HepG2 (cell line): ENCODE measurements around the gene DIAPH1. TPM values are rescaled to one million over a fixed set of nuclear protein-coding genes. Genes with fewer than 3 reads are reported as not detected.

Experiments used
- CCAR2 ChIP-seq: fragments of 200-400 bp; formaldehyde crosslinking; optimal IDR thresholded peaks from 2 replicates; pipeline ENCODE3; 2018; ENCODE audit warnings: low read depth, mild to moderate bottlenecking, low read length, moderate library complexity
- HIVEP1 ChIP-seq: sonication (generic); formaldehyde crosslinking; IDR thresholded peaks from 2 replicates; pipeline ENCODE4 v1.4.0; 2020; ENCODE audit warnings: mild to moderate bottlenecking, missing genetic modification reagents
- MAFG ChIP-seq: sonication (generic); formaldehyde crosslinking; IDR thresholded peaks from 2 replicates; pipeline ENCODE4 v1.5.1; 2020; ENCODE audit warnings: mild to moderate bottlenecking, missing genetic modification reagents
- SNAPC2 ChIP-seq: sonication (generic); formaldehyde crosslinking; IDR thresholded peaks from 2 replicates; pipeline ENCODE4 v1.8.1; 2022; ENCODE audit warnings: mild to moderate bottlenecking, missing genetic modification reagents
- SRY ChIP-seq: sonication (generic); formaldehyde crosslinking; IDR thresholded peaks from 2 replicates; pipeline ENCODE4 v1.8.0; 2022; ENCODE audit warnings: mild to moderate bottlenecking, missing genetic modification reagents
- TAF15 ChIP-seq: fragments of 200-400 bp; formaldehyde crosslinking; IDR thresholded peaks from one replicate; pipeline ENCODE4 v1.6.1; 2018; ENCODE audit warnings: mild to moderate bottlenecking, low read depth, low read length; ENCODE audit not compliant: poor library complexity, severe bottlenecking
- TMF1 ChIP-seq: sonication (generic); formaldehyde crosslinking; IDR thresholded peaks from 2 replicates; pipeline ENCODE4 v1.8.1; 2022; ENCODE audit warnings: low read depth, missing genetic modification reagents
- ZNF207 ChIP-seq: fragments of 450-650 bp; IDR thresholded peaks from 2 replicates; pipeline ENCODE4 v1.6.1; 2016; ENCODE audit warnings: antibody characterized with exemption, borderline replicate concordance
- ZNF224 ChIP-seq: sonication (generic); formaldehyde crosslinking; IDR thresholded peaks from 2 replicates; pipeline ENCODE4 v1.5.0; 2020; ENCODE audit warnings: mild to moderate bottlenecking, missing genetic modification reagents
- ZNF484 ChIP-seq: sonication (generic); formaldehyde crosslinking; IDR thresholded peaks from 2 replicates; pipeline ENCODE4 v1.5.1; 2020; ENCODE audit warnings: mild to moderate bottlenecking, low read depth, missing genetic modification reagents, borderline replicate concordance
- ZNF644 ChIP-seq: IDR thresholded peaks from 2 replicates; pipeline ENCODE4 v1.6.1; 2016; ENCODE audit warnings: low read depth
- polyA plus RNA-seq, 8 experiments: library from polyadenylated mRNA; depleted of rRNA in 3 of 8; stranded (reverse) in 7 of 8; unstranded in 1 of 8; fragments of >200 nt; fragmentation: Illumina TruSeq in 4 of 8; extraction: Trizol in 4 of 8; gene quantifications; 2 replicates each; pipeline versions ENCODE4 v1.2.1 to v1.2.3, GENCODE V29; 2011 to 2016; ENCODE audit warnings: low read depth in 4 of 8, missing spikeins in 1 of 8, mixed read lengths in 1 of 8; ENCODE audit not compliant: insufficient read depth in 1 of 8
- total RNA-seq, 5 experiments: library from RNA; depleted of rRNA; stranded (reverse); fragments of >200 nt; fragmentation: Illumina TruSeq; extraction: Trizol; gene quantifications; 2 replicates each; pipeline ENCODE4 v1.2.3, GENCODE V29; 2016; ENCODE audit warnings: low read depth in 1 of 5
- TF ChIP-seq, protein P1 (sequence below), 2 experiments: fragments of 450-650 bp in 1 of 2; sonication (generic) in 1 of 2; formaldehyde crosslinking; IDR thresholded peaks; 2 replicates each; pipeline versions ENCODE4 v1.5.0 to v1.8.0; 2020 to 2022; ENCODE audit warnings: mild to moderate bottlenecking in 1 of 2, missing genetic modification reagents in 1 of 2
- TF ChIP-seq, protein P2 (sequence below): sonication (generic); formaldehyde crosslinking; IDR thresholded peaks from 2 replicates; pipeline ENCODE4 v1.5.0; 2020; ENCODE audit warnings: mild to moderate bottlenecking, missing genetic modification reagents
- TF ChIP-seq, protein P3 (sequence below): sonication (generic); formaldehyde crosslinking; IDR thresholded peaks from 2 replicates; pipeline ENCODE4 v1.8.1; 2023; ENCODE audit warnings: mild to moderate bottlenecking, missing genetic modification reagents
- TF ChIP-seq, protein P4 (sequence below): sonication (generic); formaldehyde crosslinking; IDR thresholded peaks from 2 replicates; pipeline ENCODE4 v1.4.0; 2020; ENCODE audit warnings: low read depth, mild to moderate bottlenecking, missing genetic modification reagents
- TF ChIP-seq, protein P5 (sequence below): sonication (generic); formaldehyde crosslinking; IDR thresholded peaks from 2 replicates; pipeline ENCODE4 v1.5.0; 2020; ENCODE audit warnings: mild to moderate bottlenecking, missing genetic modification reagents, borderline replicate concordance
- TF ChIP-seq, protein P6 (sequence below), 2 experiments: sonication (generic) in 1 of 2; formaldehyde crosslinking in 1 of 2; IDR thresholded peaks; 2 replicates each; pipeline versions ENCODE4 v1.5.1 to v1.6.1; 2011 to 2020; ENCODE audit warnings: borderline replicate concordance in 1 of 2, low read depth in 1 of 2, low read length in 1 of 2, mild to moderate bottlenecking in 1 of 2, missing genetic modification reagents in 1 of 2, moderate library complexity in 1 of 2

DIAPH1 gene
- total and polyA plus RNA-seq, 2 of the 13 experiments (the other 11 are each of a cell fraction or from before 2014, with no cell fraction given) = 25.1 to 33.9 TPM

DNA sequence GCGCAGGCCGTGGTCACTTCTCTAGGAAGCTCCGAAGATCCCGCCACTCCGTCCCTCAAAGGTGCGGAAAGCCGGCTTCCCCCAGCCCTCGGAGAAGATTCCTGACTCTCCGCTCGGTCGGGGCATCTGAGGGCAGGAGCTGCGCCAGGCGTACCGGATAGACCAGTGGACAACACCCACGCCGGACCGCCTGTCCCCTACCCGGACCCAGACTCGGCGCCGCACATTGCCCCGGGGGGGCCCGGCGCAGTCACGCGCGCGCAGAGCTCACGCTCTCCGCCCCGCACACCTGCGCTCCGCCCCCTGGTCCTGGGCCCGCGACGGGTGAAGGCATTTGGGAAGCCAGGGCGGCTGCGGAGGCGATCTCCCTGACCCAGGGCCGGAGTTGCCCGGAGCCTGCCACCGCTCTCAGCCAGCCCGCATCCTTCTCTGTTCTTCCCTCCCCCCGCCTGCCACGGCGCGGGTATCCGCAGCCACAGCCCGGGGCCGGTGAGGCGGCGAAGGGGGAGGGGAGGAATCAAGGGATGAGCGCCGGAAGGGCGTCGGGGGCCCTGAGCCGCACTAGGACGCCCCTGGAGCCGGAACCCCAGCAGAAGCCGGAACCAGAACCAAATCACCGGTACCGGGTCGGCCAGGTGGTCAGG, 18.4 kb upstream of the DIAPH1 start (continued):
- TF ChIP-seq, protein P1, sequence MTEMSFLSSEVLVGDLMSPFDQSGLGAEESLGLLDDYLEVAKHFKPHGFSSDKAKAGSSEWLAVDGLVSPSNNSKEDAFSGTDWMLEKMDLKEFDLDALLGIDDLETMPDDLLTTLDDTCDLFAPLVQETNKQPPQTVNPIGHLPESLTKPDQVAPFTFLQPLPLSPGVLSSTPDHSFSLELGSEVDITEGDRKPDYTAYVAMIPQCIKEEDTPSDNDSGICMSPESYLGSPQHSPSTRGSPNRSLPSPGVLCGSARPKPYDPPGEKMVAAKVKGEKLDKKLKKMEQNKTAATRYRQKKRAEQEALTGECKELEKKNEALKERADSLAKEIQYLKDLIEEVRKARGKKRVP (CRISPR knock-in tag; IDR thresholded peaks at IDR 0.05) = peak in 1 of 2 experiments; percentile 59; a peak in 1 of 4 replicates
- TF ChIP-seq MAFG (CRISPR knock-in tag) (no peak), TAF15 (no peak), ZNF224 (CRISPR knock-in tag) (0 out of 2 replicates have a peak, but pooled peaks have one; percentile 26), CCAR2 (no peak), ZNF207 (no peak), ZNF484 (CRISPR knock-in tag) (no peak), TMF1 (CRISPR knock-in tag) (peak; percentile 65; the same call in 1 of the 2 replicates), SRY (0 out of 2 replicates have a peak, but pooled peaks have one; percentile 45), HIVEP1 (CRISPR knock-in tag) (no peak), ZNF644 (CRISPR knock-in tag) (no peak), SNAPC2 (CRISPR knock-in tag) (no peak)
- TF ChIP-seq, protein P2, sequence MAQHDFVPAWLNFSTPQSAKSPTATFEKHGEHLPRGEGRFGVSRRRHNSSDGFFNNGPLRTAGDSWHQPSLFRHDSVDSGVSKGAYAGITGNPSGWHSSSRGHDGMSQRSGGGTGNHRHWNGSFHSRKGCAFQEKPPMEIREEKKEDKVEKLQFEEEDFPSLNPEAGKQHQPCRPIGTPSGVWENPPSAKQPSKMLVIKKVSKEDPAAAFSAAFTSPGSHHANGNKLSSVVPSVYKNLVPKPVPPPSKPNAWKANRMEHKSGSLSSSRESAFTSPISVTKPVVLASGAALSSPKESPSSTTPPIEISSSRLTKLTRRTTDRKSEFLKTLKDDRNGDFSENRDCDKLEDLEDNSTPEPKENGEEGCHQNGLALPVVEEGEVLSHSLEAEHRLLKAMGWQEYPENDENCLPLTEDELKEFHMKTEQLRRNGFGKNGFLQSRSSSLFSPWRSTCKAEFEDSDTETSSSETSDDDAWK (CRISPR knock-in tag) = no peak
- TF ChIP-seq, protein P3, sequence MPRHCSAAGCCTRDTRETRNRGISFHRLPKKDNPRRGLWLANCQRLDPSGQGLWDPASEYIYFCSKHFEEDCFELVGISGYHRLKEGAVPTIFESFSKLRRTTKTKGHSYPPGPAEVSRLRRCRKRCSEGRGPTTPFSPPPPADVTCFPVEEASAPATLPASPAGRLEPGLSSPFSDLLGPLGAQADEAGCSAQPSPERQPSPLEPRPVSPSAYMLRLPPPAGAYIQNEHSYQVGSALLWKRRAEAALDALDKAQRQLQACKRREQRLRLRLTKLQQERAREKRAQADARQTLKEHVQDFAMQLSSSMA = 0 out of 2 replicates have a peak, but pooled peaks have one; percentile 45
- TF ChIP-seq, protein P4, sequence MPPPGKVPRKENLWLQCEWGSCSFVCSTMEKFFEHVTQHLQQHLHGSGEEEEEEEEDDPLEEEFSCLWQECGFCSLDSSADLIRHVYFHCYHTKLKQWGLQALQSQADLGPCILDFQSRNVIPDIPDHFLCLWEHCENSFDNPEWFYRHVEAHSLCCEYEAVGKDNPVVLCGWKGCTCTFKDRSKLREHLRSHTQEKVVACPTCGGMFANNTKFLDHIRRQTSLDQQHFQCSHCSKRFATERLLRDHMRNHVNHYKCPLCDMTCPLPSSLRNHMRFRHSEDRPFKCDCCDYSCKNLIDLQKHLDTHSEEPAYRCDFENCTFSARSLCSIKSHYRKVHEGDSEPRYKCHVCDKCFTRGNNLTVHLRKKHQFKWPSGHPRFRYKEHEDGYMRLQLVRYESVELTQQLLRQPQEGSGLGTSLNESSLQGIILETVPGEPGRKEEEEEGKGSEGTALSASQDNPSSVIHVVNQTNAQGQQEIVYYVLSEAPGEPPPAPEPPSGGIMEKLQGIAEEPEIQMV (CRISPR knock-in tag) = no peak
- TF ChIP-seq, protein P5, sequence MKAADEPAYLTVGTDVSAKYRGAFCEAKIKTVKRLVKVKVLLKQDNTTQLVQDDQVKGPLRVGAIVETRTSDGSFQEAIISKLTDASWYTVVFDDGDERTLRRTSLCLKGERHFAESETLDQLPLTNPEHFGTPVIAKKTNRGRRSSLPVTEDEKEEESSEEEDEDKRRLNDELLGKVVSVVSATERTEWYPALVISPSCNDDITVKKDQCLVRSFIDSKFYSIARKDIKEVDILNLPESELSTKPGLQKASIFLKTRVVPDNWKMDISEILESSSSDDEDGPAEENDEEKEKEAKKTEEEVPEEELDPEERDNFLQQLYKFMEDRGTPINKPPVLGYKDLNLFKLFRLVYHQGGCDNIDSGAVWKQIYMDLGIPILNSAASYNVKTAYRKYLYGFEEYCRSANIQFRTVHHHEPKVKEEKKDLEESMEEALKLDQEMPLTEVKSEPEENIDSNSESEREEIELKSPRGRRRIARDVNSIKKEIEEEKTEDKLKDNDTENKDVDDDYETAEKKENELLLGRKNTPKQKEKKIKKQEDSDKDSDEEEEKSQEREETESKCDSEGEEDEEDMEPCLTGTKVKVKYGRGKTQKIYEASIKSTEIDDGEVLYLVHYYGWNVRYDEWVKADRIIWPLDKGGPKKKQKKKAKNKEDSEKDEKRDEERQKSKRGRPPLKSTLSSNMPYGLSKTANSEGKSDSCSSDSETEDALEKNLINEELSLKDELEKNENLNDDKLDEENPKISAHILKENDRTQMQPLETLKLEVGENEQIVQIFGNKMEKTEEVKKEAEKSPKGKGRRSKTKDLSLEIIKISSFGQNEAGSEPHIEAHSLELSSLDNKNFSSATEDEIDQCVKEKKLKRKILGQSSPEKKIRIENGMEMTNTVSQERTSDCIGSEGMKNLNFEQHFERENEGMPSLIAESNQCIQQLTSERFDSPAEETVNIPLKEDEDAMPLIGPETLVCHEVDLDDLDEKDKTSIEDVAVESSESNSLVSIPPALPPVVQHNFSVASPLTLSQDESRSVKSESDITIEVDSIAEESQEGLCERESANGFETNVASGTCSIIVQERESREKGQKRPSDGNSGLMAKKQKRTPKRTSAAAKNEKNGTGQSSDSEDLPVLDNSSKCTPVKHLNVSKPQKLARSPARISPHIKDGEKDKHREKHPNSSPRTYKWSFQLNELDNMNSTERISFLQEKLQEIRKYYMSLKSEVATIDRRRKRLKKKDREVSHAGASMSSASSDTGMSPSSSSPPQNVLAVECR (CRISPR knock-in tag) = peak; percentile 39; the same call in 1 of the 2 replicates
- TF ChIP-seq, protein P6, sequence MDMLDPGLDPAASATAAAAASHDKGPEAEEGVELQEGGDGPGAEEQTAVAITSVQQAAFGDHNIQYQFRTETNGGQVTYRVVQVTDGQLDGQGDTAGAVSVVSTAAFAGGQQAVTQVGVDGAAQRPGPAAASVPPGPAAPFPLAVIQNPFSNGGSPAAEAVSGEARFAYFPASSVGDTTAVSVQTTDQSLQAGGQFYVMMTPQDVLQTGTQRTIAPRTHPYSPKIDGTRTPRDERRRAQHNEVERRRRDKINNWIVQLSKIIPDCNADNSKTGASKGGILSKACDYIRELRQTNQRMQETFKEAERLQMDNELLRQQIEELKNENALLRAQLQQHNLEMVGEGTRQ (IDR thresholded peaks at IDR 0.05; ENCODE audit: low read depth, low read length) = no peak
- TF ChIP-seq, protein P6 (CRISPR knock-in tag; IDR thresholded peaks at IDR 0.05; ENCODE audit: borderline replicate concordance) = no peak
